Suprapubic skin (tissue), 4 donors: Measurements from ENCODE around the gene DAB2IP. TPM values are rescaled to one million over a fixed set of nuclear protein-coding genes. Genes with fewer than 3 reads are reported as not detected.
A peak's percentile ranks its signal among the peaks of the same experiment; 100 is the strongest.

ENCODE experiments used
- DNase-seq, 2 donors: peaks; one replicate each; pipeline ENCODE4 v3.0.0-alpha.2; 2019; ENCODE audit warnings: low spot score in 2 of 2
- H3K27ac ChIP-seq: fragments of 200-600 bp; sonication (generic); one replicate; pipeline ENCODE4 v1.5.1; 2019
- H3K27me3 ChIP-seq: fragments of 200-600 bp; sonication (generic); one replicate; pipeline ENCODE4 v1.5.1; 2019
- H3K36me3 ChIP-seq: fragments of 200-600 bp; sonication (generic); one replicate; pipeline ENCODE4 v1.5.1; 2019
- H3K4me1 ChIP-seq: fragments of 200-600 bp; sonication (generic); one replicate; pipeline ENCODE4 v1.5.1; 2019
- H3K4me3 ChIP-seq: fragments of 200-600 bp; sonication (generic); one replicate; pipeline ENCODE4 v1.5.1; 2019; ENCODE audit warnings: mild to moderate bottlenecking
- H3K9me3 ChIP-seq: fragments of 200-600 bp; sonication (generic); one replicate; pipeline ENCODE4 v1.5.1; 2019
- CTCF ChIP-seq, 2 donors: fragments of 200-600 bp in 1 of 2; fragments of 450-650 bp in 1 of 2; sonication (generic) in 1 of 2; IDR thresholded peaks; one replicate each; pipeline ENCODE4 v1.5.1; 2016 to 2019; ENCODE audit warnings: antibody characterized with exemption in 2 of 2, mild to moderate bottlenecking in 1 of 2, moderate library complexity in 1 of 2
- EP300 ChIP-seq: sonication (generic); formaldehyde crosslinking; IDR thresholded peaks from one replicate; pipeline ENCODE4 v1.6.1; 2017; ENCODE audit warnings: antibody characterized with exemption
- POLR2A ChIP-seq, 2 donors: fragments of 450-650 bp; IDR thresholded peaks; one replicate each; pipeline ENCODE4 v1.6.1; 2017; ENCODE audit warnings: antibody characterized with exemption in 2 of 2, mild to moderate bottlenecking in 2 of 2, moderate library complexity in 2 of 2
- POLR2AphosphoS5 ChIP-seq, 3 donors: sonication (generic); formaldehyde crosslinking; IDR thresholded peaks; one replicate each; pipeline ENCODE4 v1.6.1; 2017; ENCODE audit warnings: antibody characterized with exemption in 3 of 3
- WGBS: methylation state at CpG from one replicate; pipeline ENCODE4 v1.1.5; 2018; 5-methylcytosine and 5-hydroxymethylcytosine counted together
- total RNA-seq, 4 donors: library from RNA; depleted of rRNA; stranded (reverse); fragments of >200 nt; gene quantifications; one replicate each; pipeline ENCODE4 v1.1.0, GENCODE V29; 2016

The DAB2IP gene
- total RNA-seq: 10 to 100 TPM; 47.6 to 55.6 (median 50.3) TPM

GRCh38 chr9:121651295-121652020, at the start of gene DAB2IP:
Gene DAB2IP, plus strand, starts transcription at chr9:121651634. Its CDS starts 142 bp downstream, at chr9:121651776.
- peaks cover 3% of the 10 kb centered on the region for H3K27me3 ChIP-seq
- peak within 1 kb of the TSS; percentile 57 for H3K27ac ChIP-seq
- H3K4me3 ChIP-seq: peak within 1 kb of the TSS; percentile 64
- H3K4me1 ChIP-seq: peaks cover 30% of the 10 kb centered on the region
- no peaks in the 10 kb centered on the region for H3K36me3 ChIP-seq
- 0% methylated on average over 10 of the region's 79 CpGs for WGBS
- no peak for DNase-seq
- no peaks in the 10 kb centered on the region for H3K9me3 ChIP-seq
- no peak for TF ChIP-seq POLR2AphosphoS5 (IDR thresholded peaks at IDR 0.05)
- no peak for TF ChIP-seq POLR2A (IDR thresholded peaks at IDR 0.05)
- no peak for TF ChIP-seq EP300
- TF ChIP-seq CTCF (IDR thresholded peaks at IDR 0.05): no peak

DNA sequence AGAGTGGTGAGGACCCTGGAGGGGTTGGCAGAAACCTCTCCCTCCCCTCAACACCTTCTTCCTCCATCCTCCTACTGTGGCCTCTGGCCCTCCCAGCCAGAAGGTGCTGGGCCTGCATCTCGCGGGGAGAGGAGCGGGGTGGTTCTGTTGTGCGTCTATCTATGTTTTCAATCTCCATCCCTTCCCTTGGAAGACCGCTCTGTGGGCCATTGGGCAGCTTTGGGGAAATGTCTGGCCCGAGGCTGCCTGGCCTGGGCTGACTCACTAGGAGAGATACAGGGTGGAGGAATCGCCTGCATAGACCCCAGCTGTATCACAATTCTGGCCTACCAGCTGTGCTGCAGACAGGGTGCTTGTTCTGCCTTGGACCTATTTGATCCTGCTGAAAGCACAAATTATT, 48.4 kb upstream of the DAB2IP start:
- no peaks in the 10 kb centered on the region for H3K9me3 ChIP-seq
- H3K4me1 ChIP-seq: peaks cover 50% of the 10 kb centered on the region
- no peak for DNase-seq
- no peak overlapping the region for H3K27ac ChIP-seq
- no peaks in the 10 kb centered on the region for H3K27me3 ChIP-seq
- H3K4me3 ChIP-seq: no peak overlapping the region
- H3K36me3 ChIP-seq: no peaks in the 10 kb centered on the region
- no peak for TF ChIP-seq CTCF (IDR thresholded peaks at IDR 0.05)
- TF ChIP-seq EP300: no peak
- TF ChIP-seq POLR2A (IDR thresholded peaks at IDR 0.05): no peak
- TF ChIP-seq POLR2AphosphoS5 (IDR thresholded peaks at IDR 0.05): no peak
- WGBS: 90% methylated on average over 7 of the region's 7 CpGs

GRCh38 chr9:121604242-121604641, 47.2 kb upstream of the DAB2IP start:
- no peaks in the 10 kb centered on the region for H3K36me3 ChIP-seq
- no peak for DNase-seq
- H3K4me3 ChIP-seq: no peak overlapping the region
- 54% methylated on average over 4 of the region's 4 CpGs for WGBS
- H3K4me1 ChIP-seq: peaks cover 49% of the 10 kb centered on the region
- no peak overlapping the region for H3K27ac ChIP-seq
- no peaks in the 10 kb centered on the region for H3K9me3 ChIP-seq
- no peak for TF ChIP-seq CTCF (IDR thresholded peaks at IDR 0.05)
- no peak for TF ChIP-seq EP300
- no peak for TF ChIP-seq POLR2AphosphoS5 (IDR thresholded peaks at IDR 0.05)
- H3K27me3 ChIP-seq: no peaks in the 10 kb centered on the region

GRCh38 chr9:121604654-121605053, 46.8 kb upstream of the DAB2IP start:
- Histone ChIP-seq H3K27me3 (no peaks in the 10 kb centered on the region), H3K27ac (no peak overlapping the region), H3K4me1 (peaks cover 51% of the 10 kb centered on the region), H3K4me3 (no peak overlapping the region), H3K36me3 (no peaks in the 10 kb centered on the region), H3K9me3 (no peaks in the 10 kb centered on the region)
- 86% methylated on average over 8 of the region's 8 CpGs for WGBS
- DNase-seq: no peak
- no peak for TF ChIP-seq POLR2A (IDR thresholded peaks at IDR 0.05)
- TF ChIP-seq CTCF (IDR thresholded peaks at IDR 0.05): no peak
- no peak for TF ChIP-seq POLR2AphosphoS5 (IDR thresholded peaks at IDR 0.05)
- TF ChIP-seq EP300: no peak

DNA sequence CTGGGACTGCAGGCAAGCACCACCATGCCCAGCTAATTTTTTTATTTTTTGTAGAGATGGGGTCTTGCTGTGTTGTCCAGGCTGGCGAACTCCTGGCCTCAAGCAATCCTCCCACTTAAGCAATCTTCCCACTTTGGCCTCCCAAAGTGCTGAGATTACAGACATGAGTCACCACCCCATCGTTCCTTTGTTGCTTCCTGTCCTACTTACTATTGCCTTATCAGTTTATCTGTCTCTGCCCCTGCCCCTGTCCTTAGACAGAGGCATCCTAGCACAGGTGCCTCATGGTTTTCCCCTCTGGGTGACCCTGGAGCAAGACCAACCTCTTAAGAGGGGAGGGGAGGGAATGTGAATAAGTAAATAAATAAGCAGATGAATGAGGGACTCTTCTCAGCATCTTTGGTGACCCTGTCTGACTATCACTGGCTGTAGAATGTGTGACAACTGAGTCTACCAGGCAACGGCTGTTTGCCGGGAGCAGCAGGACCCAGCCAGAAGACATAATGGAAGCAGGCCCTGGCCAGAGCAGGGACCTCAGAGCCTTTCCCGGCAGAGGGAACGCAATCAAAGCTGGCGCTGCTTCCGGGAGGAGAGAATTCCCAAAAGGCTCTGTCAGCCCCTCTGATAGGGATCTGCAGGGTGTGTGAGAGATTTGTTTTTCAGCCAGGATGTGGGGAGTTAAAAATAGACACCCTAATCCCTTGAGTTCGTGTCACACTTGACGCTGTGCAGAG, 43.8 kb upstream of the DAB2IP start:
- Histone ChIP-seq H3K36me3 (no peaks in the 10 kb centered on the region), H3K27ac (no peak overlapping the region), H3K4me1 (peaks cover 43% of the 10 kb centered on the region), H3K27me3 (no peaks in the 10 kb centered on the region), H3K9me3 (no peaks in the 10 kb centered on the region), H3K4me3 (no peak overlapping the region)
- no peak for DNase-seq
- 44% methylated on average over 10 of the region's 10 CpGs for WGBS
- TF ChIP-seq POLR2A (IDR thresholded peaks at IDR 0.05): no peak
- TF ChIP-seq EP300: no peak
- TF ChIP-seq CTCF (IDR thresholded peaks at IDR 0.05): no peak
- TF ChIP-seq POLR2AphosphoS5 (IDR thresholded peaks at IDR 0.05): no peak
